ENCODE results near the gene NUP188. TPM values are rescaled to one million over a fixed set of nuclear protein-coding genes. Genes with fewer than 3 reads are reported as not detected.

NUP188 gene
- total and polyA plus RNA-seq, 2 of the 13 experiments (the other 11 are each of a cell fraction or from before 2014, with no cell fraction given): 28.0 to 38.5 TPM

DNA sequence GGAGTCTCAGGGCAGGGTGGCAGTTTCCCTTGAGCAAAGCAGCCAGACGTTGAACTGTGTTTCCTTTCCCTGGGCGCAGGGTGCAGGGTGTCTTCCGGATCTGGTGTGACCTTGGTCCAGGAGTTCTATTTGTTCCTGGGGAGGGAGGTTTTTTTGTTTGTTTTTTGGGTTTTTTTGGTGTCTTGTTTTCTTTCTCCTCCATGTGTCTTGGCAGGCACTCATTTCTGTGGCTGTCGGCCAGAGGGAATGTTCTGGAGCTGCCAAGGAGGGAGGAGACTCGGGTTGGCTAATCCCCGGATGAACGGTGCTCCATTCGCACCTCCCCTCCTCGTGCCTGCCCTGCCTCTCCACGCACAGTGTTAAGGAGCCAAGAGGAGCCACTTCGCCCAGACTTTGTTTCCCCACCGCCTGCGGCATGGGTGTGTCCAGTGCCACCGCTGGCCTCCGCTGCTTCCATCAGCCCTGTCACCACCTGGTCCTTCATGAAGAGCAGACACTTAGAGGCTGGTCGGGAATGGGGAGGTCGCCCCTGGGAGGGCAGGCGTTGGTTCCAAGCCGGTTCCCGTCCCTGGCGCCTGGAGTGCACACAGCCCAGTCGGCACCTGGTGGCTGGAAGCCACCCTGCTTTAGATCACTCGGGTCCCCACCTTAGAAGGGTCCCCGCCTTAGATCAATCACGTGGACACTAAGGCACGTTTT lies 30.2 kb upstream of the NUP188 start:
- CTCF ChIA-PET (ENCODE audit: low intra/inter-chr PET ratio, low total read pairs): no interaction called here
- Histone ChIP-seq H2AFZ (ENCODE audit: low read length) (no peak overlapping the region), H3K4me2 (ENCODE audit: low read depth, low read length) (0 out of 2 replicates have a peak overlapping the region, but pooled peaks have one; percentile 3), H3K9me3 (ENCODE audit: low read length) (no peaks in the 10 kb centered on the region), H3K36me3 (replicated peaks in 1 of 2; ENCODE audit: control insufficient read depth in 1 of 2, insufficient read depth in 2 of 2, low read length in 2 of 2) (peaks cover 7 to 16% of the 10 kb centered on the region in 2 experiments), H3K79me2 (ENCODE audit: insufficient read depth, low read length) (peaks cover 14% of the 10 kb centered on the region), H3K27me3 (ENCODE audit: control insufficient read depth in 1 of 2, insufficient read depth in 2 of 2, low read length in 2 of 2) (no peaks in the 10 kb centered on the region), H3K9ac (ENCODE audit: insufficient read depth, low read depth, low read length) (no peak overlapping the region), H4K20me1 (ENCODE audit: insufficient read depth, low read length) (no peaks in the 10 kb centered on the region), H3K4me3 (replicated peaks in 1 of 3; ENCODE audit: insufficient read depth in 1 of 3, low read depth in 2 of 3, low read length in 3 of 3) (no peak overlapping the region), H3K27ac (ENCODE audit: extremely low read length, insufficient read depth, low read length) (peak overlapping the region; percentile 74), H3K4me1 (ENCODE audit: insufficient read depth, low read length) (peaks cover 94% of the 10 kb centered on the region)
- WGBS (ENCODE audit: low lambda C conversion rate): 57% methylated on average over 22 of the region's 26 CpGs
- ATAC-seq (no peak), DNase-seq (ENCODE audit: low spot score) (peak; percentile 61), FAIRE-seq (peak; percentile 77)
- in situ Hi-C loops (cut with HindIII; ENCODE audit: extremely low pct_ligation_motif_present, low pct_unique_long_range_greater_than_20kb) (no loop called here), intact Hi-C loops (cut with micrococcal nuclease; ENCODE audit: unreplicated experiment) (no loop called here)
- POLR2A ChIA-PET: interaction anchor here (0.5 to 1.1 kb wide), 7 partner anchors 31 to 54 kb away, joined by 3 to 4 read pairs (median 3); no protein-coding TSS in a partner anchor
- no TSS peak for BruUV-seq (replicated peaks)
- TF ChIP-seq, protein P1, sequence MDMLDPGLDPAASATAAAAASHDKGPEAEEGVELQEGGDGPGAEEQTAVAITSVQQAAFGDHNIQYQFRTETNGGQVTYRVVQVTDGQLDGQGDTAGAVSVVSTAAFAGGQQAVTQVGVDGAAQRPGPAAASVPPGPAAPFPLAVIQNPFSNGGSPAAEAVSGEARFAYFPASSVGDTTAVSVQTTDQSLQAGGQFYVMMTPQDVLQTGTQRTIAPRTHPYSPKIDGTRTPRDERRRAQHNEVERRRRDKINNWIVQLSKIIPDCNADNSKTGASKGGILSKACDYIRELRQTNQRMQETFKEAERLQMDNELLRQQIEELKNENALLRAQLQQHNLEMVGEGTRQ (IDR thresholded peaks at IDR 0.05; ENCODE audit: low read depth, low read length): no peak
- TF ChIP-seq, protein P1 (CRISPR knock-in tag; IDR thresholded peaks at IDR 0.05; ENCODE audit: borderline replicate concordance): no peak
- TF ChIP-seq HNRNPH1 (optimal IDR thresholded peaks at IDR 0.05; ENCODE audit: low read depth, low read length): no peak
- no peak for TF ChIP-seq KAT2B (IDR thresholded peaks at IDR 0.05; ENCODE audit: borderline replicate concordance, low read depth, low read length)
- TF ChIP-seq SMARCC2 (IDR thresholded peaks at IDR 0.05): no peak
- TF ChIP-seq HOXA5 (CRISPR knock-in tag; IDR thresholded peaks at IDR 0.05): no peak
- no peak for TF ChIP-seq ZNF546 (CRISPR knock-in tag; conservative IDR thresholded peaks at IDR 0.05)
- no peak for TF ChIP-seq EED (CRISPR knock-in tag; IDR thresholded peaks at IDR 0.05)
- TF ChIP-seq, protein P2, sequence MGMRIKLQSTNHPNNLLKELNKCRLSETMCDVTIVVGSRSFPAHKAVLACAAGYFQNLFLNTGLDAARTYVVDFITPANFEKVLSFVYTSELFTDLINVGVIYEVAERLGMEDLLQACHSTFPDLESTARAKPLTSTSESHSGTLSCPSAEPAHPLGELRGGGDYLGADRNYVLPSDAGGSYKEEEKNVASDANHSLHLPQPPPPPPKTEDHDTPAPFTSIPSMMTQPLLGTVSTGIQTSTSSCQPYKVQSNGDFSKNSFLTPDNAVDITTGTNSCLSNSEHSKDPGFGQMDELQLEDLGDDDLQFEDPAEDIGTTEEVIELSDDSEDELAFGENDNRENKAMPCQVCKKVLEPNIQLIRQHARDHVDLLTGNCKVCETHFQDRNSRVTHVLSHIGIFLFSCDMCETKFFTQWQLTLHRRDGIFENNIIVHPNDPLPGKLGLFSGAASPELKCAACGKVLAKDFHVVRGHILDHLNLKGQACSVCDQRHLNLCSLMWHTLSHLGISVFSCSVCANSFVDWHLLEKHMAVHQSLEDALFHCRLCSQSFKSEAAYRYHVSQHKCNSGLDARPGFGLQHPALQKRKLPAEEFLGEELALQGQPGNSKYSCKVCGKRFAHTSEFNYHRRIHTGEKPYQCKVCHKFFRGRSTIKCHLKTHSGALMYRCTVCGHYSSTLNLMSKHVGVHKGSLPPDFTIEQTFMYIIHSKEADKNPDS (CRISPR knock-in tag; IDR thresholded peaks at IDR 0.05): no peak
- no peak for TF ChIP-seq SATB2 (CRISPR knock-in tag; IDR thresholded peaks at IDR 0.05)
- TF ChIP-seq, protein P3, sequence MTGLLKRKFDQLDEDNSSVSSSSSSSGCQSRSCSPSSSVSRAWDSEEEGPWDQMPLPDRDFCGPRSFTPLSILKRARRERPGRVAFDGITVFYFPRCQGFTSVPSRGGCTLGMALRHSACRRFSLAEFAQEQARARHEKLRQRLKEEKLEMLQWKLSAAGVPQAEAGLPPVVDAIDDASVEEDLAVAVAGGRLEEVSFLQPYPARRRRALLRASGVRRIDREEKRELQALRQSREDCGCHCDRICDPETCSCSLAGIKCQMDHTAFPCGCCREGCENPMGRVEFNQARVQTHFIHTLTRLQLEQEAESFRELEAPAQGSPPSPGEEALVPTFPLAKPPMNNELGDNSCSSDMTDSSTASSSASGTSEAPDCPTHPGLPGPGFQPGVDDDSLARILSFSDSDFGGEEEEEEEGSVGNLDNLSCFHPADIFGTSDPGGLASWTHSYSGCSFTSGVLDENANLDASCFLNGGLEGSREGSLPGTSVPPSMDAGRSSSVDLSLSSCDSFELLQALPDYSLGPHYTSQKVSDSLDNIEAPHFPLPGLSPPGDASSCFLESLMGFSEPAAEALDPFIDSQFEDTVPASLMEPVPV (CRISPR knock-in tag; IDR thresholded peaks at IDR 0.05): peak; percentile 38; the same call in 1 of the 2 replicates
- 0 out of 2 replicates have a peak, but pooled peaks have one; percentile 59 for TF ChIP-seq ARNT2 (CRISPR knock-in tag; IDR thresholded peaks at IDR 0.05; ENCODE audit: low read depth)
- no peak for TF ChIP-seq ZNF33A (CRISPR knock-in tag; IDR thresholded peaks at IDR 0.05; ENCODE audit: borderline replicate concordance)
- 0 out of 2 replicates have a peak, but pooled peaks have one; percentile 58 for TF ChIP-seq ZNF230 (CRISPR knock-in tag; IDR thresholded peaks at IDR 0.05)
- no peak for TF ChIP-seq NR3C1 (CRISPR knock-in tag; IDR thresholded peaks at IDR 0.05)
- TF ChIP-seq MEF2D (CRISPR knock-in tag; IDR thresholded peaks at IDR 0.05): peak; percentile 11; the same call in 1 of the 2 replicates
- no peak for TF ChIP-seq CHD2 (IDR thresholded peaks at IDR 0.05; ENCODE audit: low read depth, low read length)
- no peak for TF ChIP-seq ZNF160 (CRISPR knock-in tag; IDR thresholded peaks at IDR 0.05)
- no peak for TF ChIP-seq NR2F1 (CRISPR knock-in tag; IDR thresholded peaks at IDR 0.05)
- TF ChIP-seq REL (CRISPR knock-in tag; conservative IDR thresholded peaks at IDR 0.05): peak; percentile 77; the same call in 1 of the 2 replicates

Measured in HepG2 (cell line).